ENCODE data around the gene SMTNL2.
"Not testable (repeated sequence)": the region's sequence is repeated elsewhere in the genome, so short reads cannot be mapped to it uniquely, and the experiment has no call there.

The SMTNL2 gene

DNA sequence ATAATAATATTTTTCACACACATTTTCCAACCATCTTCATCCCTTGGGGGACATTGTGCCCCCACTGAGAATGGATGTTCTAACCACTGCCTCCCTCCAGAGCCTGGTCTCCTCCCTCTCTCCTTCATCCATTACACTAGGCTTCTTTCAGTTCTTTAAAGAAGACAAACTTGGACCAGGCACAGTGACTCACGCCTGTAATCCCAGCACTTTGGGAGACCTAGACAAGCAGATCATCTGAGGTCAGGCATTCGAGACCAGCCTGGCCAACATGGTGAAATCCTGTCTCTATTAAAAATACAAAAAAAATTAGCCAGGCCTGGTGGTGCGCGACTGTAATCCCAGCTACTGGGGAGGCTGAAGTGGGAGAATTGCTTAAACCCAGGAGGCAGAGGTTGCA, 50.6 kb downstream of the SMTNL2 start:
- DNase-seq (ENCODE audit: low read depth in 2 of 2): no peak

DNA sequence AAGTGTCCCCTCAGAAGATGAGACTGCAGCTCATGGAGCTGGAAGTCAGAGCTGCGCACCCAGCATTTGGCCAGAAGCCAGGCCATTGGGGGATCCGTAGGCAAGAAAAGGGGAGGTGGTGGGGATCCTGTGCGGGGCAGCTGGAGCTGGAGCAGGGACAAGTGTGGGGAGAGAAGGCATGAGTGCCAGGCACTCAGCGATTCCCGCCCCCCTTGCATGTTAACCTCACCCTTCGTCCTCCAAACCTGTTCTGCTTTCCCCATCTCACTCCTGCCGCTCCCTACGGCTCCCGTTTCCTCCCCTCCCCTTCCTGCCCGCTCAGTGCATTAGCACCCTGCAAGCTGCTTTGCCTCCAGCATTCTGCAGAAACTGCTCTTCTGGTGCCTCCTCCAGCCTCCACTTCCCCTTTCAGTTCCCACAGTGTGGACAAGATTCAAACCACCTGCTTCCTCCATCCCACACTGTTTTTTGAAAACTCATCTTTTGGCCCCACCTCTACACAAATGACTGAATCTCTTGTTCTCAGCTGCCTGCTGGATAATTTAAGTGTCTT, 51.6 kb downstream of the SMTNL2 start:
- no peak for DNase-seq (ENCODE audit: low read depth in 2 of 2)

DNA sequence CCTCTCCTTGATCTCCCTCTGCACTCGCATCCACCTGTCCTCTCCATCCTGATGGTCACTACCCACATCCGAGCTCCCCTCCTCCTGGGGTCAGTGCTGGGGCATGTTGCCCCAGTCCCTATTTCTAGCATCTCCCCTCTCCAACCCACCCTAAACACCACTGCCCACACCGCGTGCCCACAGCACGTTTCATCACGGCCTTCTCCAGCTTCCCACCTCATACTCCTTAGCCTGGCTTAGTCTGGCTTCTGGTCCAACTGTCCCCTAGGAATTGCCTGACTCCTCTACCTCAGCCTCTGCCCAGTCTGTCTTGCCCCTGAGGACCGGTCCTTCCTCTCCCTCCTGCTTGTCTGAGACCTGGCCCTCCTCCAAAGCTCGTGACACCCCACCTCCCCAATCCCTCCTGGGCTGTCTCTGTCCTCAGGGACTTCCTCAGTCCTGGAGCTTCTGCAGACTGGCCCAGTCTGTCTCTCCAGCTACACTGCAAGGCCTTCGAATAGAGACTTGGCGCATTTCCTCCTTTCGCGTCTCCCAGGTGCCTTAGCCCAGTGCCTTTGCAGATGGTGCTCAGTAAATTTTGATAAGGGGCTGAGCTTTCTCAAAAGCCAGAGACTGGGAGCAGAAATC, 52.3 kb downstream of the SMTNL2 start:
- no peak for DNase-seq (ENCODE audit: low read depth in 2 of 2)

DNA sequence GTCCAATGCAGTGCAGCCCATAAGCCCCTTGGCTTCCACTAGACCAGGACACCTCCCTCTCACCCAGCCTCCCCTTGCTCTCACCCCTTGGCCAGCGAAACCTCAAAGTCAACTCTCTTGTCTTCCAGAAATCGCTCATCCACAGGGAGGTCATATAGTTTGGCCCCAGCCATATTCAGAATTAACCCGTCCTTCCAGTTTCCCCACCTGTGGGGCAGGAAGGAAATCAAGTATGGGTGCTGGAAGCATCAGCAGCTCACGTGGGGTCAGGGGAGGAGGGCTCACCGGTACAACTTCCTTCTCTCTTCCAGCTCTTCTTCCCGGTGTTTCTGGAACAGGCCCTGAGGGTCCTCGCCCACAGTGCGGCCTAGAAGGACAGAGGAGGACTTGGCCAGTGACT, 54.4 kb downstream of the SMTNL2 start:
- not testable (repeated sequence) for DNase-seq (ENCODE audit: low read depth in 2 of 2)

DNA sequence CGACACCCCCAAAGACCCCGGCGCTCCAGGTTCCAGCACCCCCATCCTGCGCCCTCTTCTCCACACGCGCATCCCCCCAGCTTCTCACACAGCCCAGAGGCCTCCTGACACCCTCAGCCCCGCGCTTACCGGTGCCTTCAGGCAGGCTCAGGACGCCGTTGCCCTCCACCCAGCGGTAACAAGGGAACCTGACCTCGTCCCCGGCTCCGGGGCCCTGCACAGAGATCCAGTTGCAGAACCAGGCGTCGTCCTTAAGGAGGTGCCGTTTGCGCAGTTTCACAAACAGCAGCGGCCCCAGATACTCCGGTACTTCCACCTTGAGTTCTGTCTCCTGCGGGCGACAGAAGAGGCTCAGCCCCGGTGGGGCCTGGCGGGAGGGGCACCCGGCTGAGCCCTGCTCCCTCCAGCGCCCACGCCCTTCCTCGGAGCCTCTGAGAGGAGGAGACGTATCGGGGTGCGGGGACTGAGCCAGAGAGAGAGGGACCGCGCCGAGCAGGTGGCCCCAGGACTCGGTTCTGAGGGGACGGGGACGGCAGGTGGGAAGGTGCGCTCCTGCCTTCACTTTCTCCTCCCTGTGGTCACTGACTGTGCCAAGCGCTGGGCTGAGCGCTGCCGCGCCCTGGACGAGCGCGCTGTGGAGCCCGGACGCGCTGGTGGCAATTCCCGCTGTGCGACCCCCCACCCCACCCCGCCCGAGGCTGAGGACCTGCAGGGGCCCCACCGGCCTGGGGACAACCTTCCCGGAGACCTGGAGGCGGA, 55.2 kb downstream of the SMTNL2 start:
- DNase-seq (ENCODE audit: low read depth in 2 of 2): not testable (repeated sequence)

DNA sequence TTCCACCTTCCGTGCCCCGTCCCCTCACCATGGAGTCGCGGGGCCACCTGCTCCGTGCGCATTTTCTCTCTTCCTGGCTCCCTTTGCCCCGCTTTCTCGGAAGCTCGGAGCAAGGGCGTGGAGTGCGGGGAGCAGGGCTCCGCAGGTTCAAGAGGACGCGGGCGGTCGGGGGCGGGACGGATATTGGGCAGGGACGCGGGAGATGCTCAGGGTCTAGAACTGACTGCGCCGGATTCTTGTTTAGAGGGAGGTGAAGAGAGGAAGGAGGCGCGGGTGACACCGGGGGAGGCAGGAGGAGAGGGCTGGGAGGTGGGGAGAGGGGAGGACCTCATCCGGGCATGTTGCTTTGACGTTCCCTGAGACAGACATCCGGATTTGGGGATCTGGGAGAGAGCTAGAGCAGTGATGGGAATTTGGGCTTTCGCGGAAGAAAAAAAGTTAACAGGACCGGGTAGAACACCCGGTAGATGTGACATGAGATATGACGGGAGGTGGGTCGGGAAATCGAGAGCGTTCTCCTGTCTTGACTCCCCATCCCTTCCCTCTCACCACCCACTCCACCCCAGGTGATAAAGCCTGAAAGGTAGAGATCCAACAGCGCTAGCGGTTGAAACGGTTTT, 56.4 kb downstream of the SMTNL2 start:
- not testable (repeated sequence) for DNase-seq (ENCODE audit: low read depth in 2 of 2)

DNA sequence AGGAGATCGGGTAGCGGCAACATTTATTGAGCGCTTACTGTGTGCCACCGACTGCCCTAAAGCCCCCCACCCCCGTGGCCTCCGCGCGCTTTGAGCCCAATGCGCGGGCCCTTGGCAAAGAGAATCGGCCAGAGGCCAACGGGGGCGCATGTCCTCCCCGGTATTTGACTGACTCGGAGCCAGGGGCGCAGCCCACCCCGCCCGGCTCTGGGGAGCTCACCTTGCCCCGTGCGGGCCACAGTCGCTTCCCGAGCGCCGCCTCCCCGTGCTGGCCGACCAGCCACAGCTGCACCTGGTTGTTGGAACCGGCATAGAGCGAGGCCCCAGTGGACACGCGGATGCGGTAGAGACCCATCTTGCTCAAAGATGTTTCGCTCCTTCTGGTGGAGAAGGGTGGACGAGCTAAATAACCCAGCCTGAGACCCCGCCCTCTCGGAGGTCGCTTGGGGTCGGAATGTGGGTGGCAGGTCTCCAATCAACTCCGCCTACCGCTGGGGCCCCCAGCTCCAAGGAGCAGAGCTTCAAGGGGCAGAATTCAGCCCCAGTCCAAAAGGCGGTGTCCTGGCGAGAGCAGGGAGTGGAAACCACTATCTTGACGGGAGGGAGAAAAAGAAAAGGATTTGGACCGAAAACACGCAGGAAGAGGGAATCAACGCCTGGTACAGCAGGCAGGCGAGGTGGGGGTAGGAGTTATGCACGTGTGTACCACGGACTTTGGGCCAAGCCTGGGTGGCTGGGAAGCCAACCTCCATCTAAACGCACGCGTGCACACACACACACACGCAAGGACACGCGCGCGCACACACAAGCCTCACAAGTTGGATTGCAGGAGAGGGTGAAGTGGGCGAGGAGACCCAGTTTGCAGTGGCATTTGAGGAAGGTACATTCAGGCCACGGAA, 57.2 kb downstream of the SMTNL2 start, which contains the start of gene ALOX15:
Gene ALOX15 (minus strand): TSS at position 382 of the 899 bp plus-strand sequence. CDS start 27 bp downstream, at position 355.
- DNase-seq (ENCODE audit: low read depth in 2 of 2): no peak

DNA sequence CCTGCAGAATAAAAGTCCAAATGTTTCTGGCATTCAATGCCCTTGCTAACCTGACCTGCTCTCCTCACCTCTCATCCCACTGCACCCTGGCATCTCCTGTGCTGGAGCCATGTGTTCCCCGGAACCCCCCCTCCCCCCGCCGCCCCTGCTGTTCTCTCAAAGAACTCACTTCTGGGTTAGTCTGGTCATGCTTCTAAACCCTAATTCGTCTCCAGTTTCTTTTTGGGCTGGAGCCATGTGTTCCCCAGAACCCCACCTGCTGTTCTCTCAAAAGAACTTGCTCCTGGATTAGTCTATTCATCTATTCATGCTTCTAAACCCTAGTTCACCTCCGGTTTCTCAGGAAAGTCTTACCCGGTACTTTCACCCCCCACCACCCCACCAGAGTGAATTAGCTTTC, 58.0 kb downstream of the SMTNL2 start:
- no peak for DNase-seq (ENCODE audit: low read depth in 2 of 2)

DNA sequence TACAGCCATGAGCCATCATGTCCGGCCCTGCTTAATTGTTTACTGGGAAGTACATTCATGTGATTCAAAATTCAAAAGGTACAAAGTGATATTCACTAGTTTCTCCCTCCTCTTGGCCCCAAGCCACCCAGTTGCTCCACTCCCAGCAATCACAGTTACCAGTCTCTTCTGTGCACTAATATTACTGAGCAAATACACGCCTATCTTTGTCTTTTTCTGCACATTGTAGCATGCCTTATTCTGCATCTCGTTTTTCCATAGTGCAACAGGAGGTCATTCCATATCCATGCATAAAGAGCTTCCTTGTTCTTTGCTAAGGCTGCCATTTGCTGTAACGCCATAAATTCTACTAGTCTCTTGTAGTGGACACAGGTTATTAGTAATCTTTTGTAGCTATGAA, 59.3 kb downstream of the SMTNL2 start:
- DNase-seq (ENCODE audit: low read depth in 2 of 2): no peak

DNA sequence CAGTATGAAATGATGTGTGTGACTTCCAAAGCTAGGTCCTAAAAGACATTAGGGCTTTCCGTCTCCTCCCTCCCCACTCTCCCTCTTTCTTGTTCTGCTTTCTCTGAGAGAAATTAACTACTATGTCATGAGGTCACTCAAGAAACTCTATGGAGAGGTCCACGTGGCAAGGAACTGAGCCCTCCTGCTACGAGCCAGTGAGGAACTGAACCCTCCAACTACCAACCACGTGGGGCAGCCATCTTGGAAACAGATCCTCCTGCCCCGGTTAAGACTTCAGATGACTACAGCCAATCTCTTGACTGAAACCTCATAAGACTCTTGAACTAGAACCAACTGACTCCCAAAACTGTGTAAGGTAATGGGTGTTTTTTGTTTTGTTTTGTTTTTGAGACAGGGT, 61.3 kb downstream of the SMTNL2 start:
- no peak for DNase-seq (ENCODE audit: low read depth in 2 of 2)

DNA sequence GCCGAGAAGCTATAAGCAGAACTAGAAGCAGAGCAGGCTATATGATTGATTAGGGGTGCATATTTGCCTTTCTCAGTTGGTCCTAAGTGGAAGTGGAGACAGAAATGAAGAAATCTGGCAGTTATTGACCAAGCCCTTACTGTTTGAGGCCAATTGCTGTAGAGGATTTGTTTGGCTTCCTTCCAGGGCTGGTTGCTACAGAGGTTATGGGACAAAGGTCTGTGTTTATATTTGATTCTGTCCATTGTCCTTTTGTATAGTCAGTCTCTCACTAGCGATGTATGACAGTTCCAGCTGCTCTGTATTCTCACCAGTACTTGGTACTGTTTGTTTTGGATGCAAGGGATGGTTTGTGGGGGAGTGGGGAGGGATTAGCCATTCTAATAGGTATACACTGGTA, 64.4 kb downstream of the SMTNL2 start:
- DNase-seq (ENCODE audit: low read depth in 2 of 2): no peak

DNA sequence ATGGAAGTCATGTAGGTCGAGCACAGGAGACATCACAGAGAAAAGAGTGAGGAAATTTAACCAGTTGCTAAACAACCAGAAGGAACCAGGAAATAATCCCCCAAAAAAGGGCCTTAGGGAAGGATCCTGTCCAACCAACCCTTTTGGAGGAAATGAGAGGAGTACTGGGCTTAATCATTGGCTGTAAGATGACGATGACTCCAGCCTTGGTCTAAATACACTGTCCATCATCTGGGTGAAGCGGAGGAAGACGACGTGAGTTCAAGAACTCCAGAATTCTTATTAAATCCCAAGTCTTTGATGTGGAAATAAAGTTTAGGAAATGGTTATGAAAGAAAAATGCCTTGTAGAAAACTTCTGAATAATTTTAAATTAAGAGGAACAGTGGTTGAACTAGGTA, 68.7 kb downstream of the SMTNL2 start:
- no peak for DNase-seq (ENCODE audit: low read depth in 2 of 2)

DNA sequence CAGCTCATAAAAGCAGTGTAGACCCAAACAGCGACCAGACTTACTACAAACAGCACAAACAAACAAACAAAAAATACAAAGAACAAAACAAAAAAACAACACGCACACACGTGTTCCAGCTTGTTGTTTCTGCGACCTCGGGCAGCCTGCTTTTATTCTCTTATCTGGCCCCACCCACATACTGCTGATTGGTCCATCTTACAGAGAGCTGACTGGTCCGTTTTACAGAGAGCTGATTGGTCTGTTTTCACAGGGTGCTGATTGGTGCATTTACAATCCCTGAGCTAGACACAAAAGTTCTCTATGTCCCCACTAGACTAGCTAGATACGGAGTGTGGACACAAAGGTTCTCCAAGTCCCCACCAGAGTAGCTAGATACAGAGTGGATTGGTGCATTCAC, 71.6 kb downstream of the SMTNL2 start:
- not testable (repeated sequence) for DNase-seq (ENCODE audit: low read depth in 2 of 2)

DNA sequence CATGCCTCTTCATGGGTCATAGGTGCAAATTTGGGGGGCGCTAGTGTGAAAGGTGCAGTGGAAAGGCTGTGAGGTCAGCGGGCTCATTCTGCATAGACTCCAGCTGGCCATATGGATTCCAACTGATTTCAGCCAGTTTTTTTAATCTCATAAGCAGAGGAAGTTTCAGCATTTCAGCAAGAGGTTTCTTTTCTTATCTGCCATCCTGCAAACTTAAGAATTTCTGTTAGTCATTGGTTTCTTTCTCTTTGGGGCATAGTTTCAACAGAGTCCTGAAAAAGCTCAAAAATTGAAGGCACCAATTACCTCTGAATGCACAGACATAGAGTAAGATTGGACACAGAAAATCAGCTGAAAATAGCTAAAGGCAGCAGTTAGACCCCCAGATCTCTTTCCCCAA, 73.3 kb downstream of the SMTNL2 start:
- DNase-seq (ENCODE audit: low read depth in 2 of 2): no peak
